ENCODE data around the gene SUGCT.
"Not testable (repeated sequence)": the region's sequence is repeated elsewhere in the genome, so short reads cannot be mapped to it uniquely, and the experiment has no call there.

SUGCT gene

GRCh38 chr7:40587419-40587818 is 452.6 kb downstream of the SUGCT start:
- peak; percentile 53 for FAIRE-seq

- FAIRE-seq, result no peak
Measured at GRCh38 chr7:40595129-40595528, 460.3 kb downstream of the SUGCT start.

- FAIRE-seq, result no peak
Measured at GRCh38 chr7:40595832-40596231, 461.0 kb downstream of the SUGCT start.

GRCh38 chr7:40597517-40597916 is 462.7 kb downstream of the SUGCT start:
- FAIRE-seq, result no peak

GRCh38 chr7:40598915-40599314 is 464.1 kb downstream of the SUGCT start:
- no peak for FAIRE-seq

GRCh38 chr7:40599836-40600235 is 465.0 kb downstream of the SUGCT start:
- FAIRE-seq, result no peak

- not testable (repeated sequence) for FAIRE-seq
Measured at GRCh38 chr7:40602351-40602750, 467.5 kb downstream of the SUGCT start.

GRCh38 chr7:40604601-40605438 is 470.0 kb downstream of the SUGCT start:
- no peak for FAIRE-seq

- no peak for FAIRE-seq
Measured at GRCh38 chr7:40608321-40609075, 473.7 kb downstream of the SUGCT start.

GRCh38 chr7:40610461-40610860 is 475.7 kb downstream of the SUGCT start:
- no peak for FAIRE-seq

GRCh38 chr7:40611095-40611871 is 476.5 kb downstream of the SUGCT start:
- FAIRE-seq, result no peak

- FAIRE-seq, result no peak
Measured at GRCh38 chr7:40612298-40612697, 477.5 kb downstream of the SUGCT start.

GRCh38 chr7:40619647-40620046 is 484.8 kb downstream of the SUGCT start:
- no peak for FAIRE-seq

- no peak for FAIRE-seq
Measured at GRCh38 chr7:40621592-40621998, 486.8 kb downstream of the SUGCT start.

- FAIRE-seq, result no peak
Measured at GRCh38 chr7:40622941-40623501, 488.2 kb downstream of the SUGCT start.

- no peak for FAIRE-seq
Measured at GRCh38 chr7:40623863-40624262, 489.1 kb downstream of the SUGCT start.

GRCh38 chr7:40627361-40627760 is 492.6 kb downstream of the SUGCT start:
- not testable (repeated sequence) for FAIRE-seq

- no peak for FAIRE-seq
Measured at GRCh38 chr7:40629891-40630290, 495.1 kb downstream of the SUGCT start.

GRCh38 chr7:40634118-40634517 is 499.3 kb downstream of the SUGCT start:
- no peak for FAIRE-seq

- FAIRE-seq, result no peak
Measured at GRCh38 chr7:40638545-40639320, 503.9 kb downstream of the SUGCT start.

GRCh38 chr7:40640566-40640965 is 505.8 kb downstream of the SUGCT start:
- FAIRE-seq, result no peak

GRCh38 chr7:40641701-40642100 is 506.9 kb downstream of the SUGCT start:
- no peak for FAIRE-seq
